DMS 273 (cell line): ENCODE results near the gene ERO1B.

Source experiments
- DNase-seq: peaks from one replicate; lab custom pipeline; 2025; ENCODE audit not compliant: unreplicated experiment; lab: John Stamatoyannopoulos, UW

The ERO1B gene

DNA sequence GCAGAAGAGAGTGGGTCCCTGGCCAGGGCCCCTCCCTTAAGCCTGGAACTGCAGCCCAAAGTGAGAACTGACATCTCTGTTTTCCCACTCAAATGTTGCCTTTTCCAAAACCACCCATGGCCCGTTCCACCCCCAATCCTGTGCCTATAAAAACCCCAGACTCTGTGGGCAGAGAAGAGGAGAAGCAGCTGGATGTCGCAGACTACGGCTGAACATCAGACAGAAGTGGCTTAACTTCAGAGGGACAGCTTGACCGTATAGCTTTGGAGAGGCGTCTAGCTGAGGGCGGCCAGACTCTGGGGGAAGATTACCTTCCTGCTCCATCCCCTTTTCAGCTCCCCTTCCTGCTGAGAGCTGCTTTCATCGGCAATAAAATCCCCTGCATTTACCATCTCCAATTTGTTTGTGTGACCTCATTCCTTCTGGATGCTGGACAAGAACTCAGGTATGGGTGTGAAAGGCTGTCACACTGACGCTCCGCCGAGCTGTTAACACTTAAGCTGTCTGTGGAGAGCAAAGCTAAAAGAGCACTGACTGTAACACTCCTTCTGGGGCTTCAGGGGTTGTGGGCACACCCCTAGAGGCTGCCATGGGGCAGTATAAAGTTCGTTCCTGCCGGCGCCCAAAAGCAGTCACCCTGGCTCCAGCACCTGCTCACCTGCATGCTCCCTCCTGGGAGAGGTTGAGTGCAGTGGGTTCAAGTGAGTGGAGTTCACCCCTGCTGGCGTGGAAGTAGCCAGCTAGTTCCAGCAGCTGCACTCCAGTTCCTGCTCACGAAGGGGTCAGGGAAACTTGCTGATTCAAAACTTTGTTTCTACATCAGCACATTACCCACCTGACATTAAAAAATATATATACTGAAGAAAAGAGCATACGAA lies 19.6 kb upstream of the ERO1B start:
- DNase-seq = no peak

DNA sequence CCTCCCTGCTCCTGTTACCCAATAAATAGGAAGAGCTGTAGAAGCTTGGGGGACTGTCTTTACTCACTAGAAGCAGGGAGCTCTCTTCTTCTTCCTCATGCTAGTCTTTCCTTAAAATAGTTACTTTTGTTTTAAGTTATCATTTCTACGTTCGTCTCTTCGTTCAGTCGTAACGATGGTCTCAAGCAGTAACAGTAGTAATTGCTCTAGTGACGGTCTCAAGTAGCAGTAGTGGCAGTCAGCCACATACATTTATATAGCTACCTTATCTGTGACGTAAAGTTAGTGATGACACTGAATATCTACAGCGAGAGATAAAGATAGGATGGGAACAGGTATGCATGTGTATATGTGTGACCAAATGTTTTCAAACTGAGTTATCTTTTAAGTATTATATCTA lies 15.4 kb upstream of the ERO1B start:
- DNase-seq = no peak

DNA sequence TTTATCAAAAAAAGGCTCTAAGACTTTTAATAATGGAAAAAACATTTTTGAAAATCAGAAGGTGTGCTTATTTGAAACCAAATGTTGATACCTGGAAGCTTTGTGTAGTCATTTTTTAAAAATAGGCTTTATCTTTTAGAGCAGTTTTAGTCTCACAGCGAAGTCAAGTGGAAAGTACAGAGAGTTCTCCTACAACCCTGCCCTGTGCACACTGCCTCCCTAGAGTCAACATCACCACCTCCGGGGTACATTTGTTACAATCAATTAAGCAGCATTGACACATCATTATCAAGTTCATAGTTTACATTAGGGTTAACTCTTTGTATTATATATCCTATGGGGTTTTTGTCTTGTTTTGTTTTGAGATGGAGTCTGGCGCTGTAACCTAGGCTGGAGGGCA lies 10.7 kb upstream of the ERO1B start:
- no peak for DNase-seq

DNA sequence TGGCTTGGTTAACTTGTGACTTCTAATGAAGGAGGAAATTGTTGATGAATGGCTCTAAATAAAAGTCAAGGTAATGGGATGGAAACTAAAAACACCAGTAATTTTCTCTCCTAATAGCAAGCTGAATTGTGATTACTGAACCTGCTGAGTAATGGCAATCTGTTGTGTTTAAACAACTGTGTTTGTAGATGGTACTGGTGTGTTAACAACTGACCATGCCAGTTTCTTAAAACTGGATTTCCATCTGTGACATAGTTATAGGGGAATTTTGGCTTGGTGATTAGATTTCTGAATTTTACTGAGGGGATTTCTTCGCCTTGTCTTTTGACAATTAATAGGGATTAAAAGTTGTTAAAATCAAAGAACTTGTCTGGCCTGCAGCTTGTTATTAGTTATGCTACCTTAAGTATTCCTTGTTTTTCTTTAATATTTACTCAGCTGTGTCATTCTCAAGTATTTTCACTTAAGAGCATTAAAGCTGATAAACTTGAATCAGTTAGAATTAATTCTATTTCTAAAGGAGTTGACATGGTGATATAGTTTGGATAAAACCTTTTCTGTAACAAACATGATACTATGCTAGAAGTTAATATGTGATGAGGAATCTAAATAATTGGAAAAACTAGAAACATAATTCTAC lies 7.9 kb upstream of the ERO1B start:
- DNase-seq = peak; percentile 17

DNA sequence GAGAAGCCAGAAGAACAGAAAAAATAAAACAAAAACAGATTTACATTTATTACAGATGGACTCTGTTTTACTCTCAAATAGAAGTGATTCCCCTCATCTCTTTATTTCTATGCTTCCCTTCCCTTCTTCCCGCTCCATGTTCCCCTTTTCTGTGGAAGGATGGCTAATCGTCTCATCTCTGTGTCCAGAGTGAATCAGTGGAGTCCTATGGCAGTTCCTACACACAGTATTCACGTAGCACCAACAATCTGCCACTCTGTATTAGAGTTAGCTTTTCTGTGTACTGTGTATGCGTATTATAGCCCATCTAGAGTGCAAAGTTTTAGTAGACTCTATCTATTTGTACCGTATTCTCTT lies 6.8 kb upstream of the ERO1B start:
- DNase-seq = no peak

DNA sequence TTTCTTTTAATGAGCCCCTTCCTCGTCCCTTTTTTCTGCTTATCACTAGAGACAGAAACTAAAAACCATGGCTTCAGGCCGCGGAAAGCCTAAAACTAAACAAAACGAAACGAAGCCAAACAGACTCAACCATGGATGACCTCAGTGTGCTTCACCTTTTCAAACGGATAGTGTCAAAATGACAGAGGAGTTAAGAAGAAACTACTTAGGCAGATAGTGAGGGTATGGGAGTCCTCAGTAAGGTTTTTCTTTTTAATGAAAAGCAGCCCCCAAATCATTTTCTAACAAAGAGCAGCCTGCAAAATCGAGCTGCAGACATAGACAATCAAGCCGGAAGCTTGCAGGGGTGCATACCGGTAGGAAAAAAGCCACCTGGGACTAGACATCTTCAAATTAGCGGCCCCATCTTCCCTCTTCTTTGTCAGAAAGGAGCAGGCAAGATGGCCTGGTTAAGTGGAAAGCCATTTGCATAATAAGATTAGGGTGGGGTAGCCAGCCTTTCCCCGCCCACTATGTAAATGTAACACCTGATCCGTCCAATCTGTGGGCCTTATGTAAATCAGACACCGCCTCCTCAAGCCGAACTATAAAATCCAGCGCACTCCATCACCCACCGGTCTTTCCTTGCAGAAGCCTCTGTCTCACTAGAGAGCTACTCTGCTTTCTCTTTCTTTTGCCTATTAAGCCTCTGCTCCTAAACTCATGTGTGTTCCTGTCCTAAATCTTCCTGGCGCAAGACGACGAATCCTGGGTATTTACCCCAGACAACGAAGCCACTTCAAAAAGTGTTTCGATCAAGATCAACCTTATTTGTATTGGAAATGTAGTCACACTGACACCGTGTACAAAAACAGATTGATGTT lies 6.2 kb upstream of the ERO1B start:
- peak; percentile 47 for DNase-seq

DNA sequence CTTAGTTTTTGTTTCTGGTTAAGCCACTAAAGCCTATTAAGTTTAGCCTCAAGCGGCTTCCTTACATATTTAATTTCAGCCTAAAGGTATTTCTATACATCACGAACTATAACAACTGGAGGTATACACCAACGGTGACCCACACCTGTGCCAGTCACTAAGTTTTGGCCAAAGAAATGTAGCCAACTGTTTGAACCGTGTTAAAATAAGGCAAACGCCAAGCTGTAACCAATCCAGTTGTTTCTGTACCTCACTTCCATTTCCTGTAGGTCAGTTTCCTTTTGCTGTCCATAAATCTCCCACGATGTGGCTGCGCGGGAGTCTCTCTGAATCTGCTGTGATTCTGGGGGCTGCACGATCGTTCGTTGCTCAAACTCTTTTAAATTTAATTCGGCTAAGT lies 5.6 kb upstream of the ERO1B start:
- DNase-seq = no peak

DNA sequence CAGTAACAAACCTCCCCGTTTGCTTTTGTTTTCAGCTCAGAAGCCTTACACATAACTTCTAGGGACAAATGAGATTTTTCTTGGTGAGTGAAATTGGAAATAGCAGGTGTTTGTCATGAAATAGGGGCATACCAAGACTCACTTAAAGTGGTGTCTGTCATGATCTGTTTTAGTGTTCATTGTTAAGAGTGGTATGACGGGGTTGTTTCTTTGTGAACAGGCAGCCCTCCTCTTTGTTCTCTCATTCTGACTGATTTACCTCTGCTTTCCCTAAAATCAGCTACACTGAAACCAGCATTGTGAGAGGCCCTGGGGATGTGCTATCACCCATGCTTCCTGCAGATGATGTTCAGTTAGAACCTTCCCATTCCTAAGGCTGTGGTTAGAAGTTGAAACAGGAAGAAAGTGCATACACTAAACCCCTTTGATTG lies 2.5 kb upstream of the ERO1B start:
- DNase-seq = no peak

DNA sequence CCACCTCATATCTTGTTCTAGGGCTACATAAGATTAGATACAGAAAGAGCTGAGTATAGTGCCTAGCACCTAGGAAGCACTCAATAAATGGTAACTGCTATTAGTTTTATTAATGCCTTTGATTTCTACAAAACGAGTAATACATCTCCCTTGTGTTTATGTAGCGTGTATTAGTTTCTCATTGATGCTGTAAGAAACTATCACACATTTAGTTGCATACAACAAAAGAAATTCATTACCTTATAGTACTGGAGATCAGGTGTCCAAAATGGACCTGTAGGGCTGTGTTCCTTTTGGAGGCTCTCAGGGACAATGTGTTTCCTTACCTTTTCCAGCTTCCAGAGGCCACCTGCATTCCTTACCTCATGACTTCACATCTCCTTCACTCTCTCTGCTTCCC lies 961 bp upstream of the ERO1B start:
- DNase-seq = no peak

DNA sequence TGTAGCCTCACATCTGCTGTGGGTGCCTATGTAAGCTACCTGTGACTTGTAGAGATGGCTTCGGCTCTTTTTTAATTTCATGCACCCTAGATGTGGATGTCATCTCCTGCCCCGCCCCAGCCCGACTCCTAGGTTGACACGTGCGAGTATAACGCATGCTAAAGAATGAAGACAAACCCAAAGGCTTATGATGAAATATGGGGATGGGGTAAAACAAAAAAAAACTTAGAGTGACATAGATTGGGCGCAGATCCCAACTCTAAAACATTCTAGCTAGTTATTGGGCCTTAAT lies 613 bp upstream of the ERO1B start:
- DNase-seq = no peak

DNA sequence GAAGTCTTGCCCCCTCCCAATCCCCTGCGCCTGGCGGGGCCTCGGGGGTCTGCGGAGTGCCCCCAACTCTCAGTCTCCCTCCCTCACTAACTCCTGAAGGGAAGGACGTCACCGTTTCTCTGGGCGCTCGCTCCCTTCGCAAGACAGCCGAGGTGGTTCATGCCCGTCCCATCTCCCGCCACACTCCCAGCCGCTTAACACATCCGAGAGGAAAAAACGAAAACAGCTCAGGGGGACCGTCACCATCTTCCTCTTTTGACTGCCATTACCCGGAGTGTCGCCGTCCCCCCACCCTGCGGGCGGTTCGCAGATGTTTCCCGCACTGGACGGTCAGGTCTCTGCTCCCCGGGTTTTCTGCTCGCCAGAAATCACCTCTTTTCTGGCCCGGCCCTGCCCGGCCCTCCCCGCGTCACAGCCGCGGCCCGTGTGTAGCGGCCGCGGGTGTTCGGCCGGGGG lies 532 bp downstream of the ERO1B start:
- DNase-seq = peak; percentile 72

DNA sequence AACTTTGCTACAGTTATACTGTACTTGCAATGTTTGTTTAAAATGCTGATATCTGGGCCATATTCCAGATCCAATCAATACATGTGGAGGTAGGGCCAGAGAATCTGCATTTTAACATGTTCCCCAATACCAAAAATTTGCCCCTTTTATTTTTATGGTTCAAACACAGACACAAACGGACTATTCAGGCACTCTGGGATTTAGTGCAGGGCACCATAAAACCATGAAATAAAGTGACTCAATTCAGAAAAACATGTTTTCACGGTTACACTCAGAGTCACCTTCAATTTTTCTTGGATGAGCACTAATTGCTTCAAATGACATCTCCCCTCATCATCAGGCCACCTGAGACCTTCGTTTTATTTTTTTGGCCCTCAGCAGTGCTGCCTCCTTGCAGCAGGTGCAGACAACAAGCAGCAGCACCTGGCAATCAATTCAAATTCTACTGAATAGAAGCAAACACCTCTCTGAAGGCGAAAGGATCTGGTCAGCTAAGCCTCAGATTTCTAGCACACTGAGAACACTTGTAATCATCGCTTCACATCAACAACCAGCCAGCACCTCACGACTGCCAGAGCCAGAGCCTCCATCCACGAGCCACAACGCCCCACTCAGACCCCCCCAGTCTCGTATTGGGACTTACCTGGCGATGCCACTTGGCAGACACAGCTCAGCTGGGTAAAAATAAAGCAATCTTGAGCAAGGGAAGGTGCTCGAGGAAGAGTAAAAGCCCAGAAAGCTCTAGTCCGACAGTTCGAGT lies 1.1 kb downstream of the ERO1B start:
- DNase-seq = peak; percentile 46

DNA sequence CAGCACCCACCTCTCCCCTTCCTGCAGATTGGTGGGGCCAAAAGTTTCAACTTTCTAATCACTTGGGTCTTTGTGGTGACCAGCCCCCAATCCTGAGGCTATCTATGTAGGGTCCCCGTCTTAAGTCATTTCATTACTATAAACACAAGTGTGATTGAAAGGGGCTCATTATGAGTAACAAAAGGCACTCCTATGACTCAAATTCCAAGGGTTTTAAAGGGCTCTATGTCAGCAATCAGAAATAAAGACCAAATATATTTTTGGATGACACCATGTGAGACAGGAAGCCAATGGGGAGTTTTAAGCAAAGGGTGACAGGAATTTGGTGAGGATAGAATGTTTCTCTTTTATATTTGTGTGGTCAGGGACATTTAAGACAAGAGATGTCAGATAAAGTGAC lies 6.2 kb downstream of the ERO1B start:
- DNase-seq = no peak

DNA sequence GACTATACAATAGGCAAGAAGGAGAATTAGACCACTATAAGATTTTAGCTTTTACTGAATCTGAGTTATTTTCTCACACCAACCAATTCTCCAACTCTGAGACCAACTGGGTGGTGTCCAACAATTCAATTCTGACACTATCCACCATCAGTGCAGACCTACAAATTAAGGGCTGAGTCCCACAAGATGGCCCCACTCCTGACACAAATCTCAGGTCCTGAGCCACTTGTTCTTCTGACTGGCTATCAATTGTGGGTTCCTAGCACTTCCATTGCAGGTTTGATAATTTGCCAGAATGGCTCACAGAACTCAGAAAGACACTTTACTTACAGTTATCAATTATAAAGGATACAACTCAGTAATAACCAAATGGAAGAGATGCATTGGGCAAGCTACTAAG lies 6.7 kb downstream of the ERO1B start:
- DNase-seq = no peak

DNA sequence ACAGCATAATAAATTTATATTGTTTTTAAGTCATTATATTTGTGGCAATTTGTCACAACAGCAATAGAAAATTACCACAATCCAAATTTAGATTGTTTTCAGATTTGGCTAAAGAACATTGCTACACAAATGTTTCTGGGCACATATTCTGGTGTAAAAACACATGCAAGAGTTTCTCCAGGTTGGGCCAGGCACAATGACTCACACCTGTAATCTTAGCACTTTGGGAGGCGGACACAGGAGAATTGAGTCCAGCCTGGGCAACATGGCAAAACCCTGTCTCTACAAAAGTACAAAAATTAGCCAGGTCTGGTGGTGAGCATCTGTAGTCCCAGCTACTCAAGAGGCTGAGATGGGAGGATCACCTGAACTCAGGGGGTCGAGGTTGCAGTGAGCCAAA lies 8.4 kb downstream of the ERO1B start:
- DNase-seq = no peak

DNA sequence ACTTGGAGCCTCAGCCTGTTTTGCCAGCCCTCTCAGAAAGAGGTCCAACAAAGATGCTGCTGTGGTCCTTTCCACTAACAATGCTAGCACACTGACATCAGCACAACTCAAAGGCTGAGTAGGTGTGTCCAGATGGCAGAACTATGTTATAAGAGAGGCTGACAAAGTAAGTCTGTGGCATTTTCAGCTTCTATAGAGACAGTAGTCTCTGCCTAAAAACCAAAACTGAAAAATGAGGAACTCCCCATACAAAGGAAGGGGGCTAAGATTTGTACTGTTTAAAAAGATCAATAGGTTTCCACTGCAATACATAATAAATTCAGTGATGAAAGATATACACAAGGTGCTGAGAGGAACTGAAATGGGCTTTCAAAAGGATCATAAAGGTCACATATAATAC lies 12.3 kb downstream of the ERO1B start:
- no peak for DNase-seq

DNA sequence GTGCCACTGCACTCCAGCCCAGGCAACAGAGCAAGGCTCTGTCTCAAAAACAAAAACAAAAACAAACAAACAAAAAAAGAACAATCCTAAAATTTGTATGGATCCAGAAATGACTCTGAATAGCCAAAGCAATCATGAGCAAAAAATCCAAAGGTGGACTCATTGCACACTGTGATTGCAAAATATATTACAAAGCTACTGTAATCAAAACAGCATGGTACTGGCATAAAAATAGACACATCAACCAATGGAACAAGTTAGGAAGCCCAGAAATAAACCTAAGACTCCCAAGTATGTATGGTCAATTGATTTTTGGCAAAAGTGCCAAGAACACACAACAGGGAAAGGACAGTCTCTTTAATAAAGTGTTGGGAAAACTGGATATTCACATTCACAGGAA lies 19.9 kb downstream of the ERO1B start:
- no peak for DNase-seq

DNA sequence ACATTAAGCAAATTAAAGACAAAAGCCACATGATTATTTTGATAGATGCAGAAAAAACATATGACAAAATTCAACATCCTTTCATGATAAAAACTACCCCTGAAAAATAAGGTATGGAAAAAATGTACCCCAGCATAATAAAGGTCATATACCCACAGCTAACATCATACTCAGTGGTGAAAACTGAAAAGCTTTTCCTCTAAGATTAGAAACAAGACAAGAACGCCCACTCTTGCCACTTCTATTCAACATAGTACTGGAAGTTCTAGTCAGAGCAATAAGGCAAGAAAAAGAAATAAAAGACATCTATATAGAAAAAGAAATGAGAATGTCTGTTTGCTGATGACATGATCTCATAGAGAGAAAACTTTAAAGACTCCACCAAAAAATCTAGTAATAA lies 20.7 kb downstream of the ERO1B start:
- no peak for DNase-seq

DNA sequence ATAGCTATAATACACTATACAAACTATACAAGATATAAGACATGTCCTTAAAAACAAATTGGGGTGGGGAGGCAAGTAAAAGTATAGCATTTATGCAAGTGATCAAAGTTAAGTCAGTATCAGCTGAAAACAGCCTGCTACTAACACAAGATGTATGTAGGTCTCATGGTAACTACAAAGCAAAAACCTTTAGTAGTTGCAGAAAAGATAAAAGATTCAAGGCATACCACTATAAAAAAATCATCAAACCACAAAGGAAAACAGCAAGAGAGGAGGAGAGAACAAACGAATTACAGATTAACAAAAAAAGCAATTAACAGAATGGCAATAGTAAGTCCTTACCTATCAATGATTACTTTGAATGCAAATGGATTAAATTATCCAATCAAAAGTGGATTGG lies 22.7 kb downstream of the ERO1B start:
- no peak for DNase-seq

DNA sequence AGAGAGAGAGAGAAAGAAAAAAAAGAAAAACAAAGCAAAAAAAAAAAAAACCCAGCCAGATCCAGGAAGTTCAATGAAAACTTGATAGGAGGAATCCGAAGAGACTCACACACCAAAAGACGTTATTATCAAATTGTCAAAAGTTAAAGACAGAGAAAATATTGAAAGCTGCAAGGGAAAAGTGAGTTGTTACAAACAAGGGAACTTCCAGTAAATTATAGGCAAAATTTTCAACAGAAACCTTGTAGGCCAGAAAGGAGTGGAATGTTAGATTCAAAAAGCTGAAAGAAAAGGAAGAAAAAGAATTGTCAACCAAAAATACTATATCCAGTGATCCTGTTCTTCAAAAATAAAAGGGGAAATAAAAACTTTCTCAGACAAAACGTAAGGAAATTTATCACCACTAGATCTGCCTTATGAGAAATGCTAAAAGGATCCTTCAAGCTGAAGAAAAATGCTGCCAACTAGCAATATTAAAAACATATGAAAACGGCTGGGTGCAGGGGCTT lies 23.6 kb downstream of the ERO1B start:
- no peak for DNase-seq

DNA sequence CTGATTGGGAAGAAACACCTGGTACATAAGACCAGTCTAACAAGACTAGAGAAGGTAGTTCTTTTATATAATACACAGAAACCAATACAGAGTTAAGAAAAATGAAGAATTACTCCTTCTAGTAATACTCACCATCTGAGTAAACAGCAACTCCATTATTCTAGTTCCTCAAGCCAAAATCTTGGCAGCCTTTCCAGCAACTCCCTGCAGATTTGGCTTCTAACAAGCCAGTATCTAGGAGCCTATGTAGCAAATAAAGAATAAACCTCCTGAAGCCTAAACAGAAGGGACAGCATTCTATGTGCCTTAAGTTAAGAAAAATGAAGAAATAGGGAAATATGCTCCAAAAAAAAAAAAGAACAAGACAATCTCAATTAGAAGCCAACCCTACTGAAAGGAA lies 24.5 kb downstream of the ERO1B start:
- DNase-seq = no peak
